NCI-H187 treated with DMSO at 0.1 percent for 48 hours (cell line): ENCODE results near the gene BBS1.
"Not testable (repeated sequence)": the region's sequence is repeated elsewhere in the genome, so short reads cannot be mapped to it uniquely, and the experiment has no call there.

Experiments used
- DNase-seq: peaks from one replicate; lab custom pipeline; 2025; lab: John Stamatoyannopoulos, UW

BBS1 gene

GRCh38 chr11:66579017-66579606 lies 68.7 kb downstream of the BBS1 start:
- no peak for DNase-seq

DNA sequence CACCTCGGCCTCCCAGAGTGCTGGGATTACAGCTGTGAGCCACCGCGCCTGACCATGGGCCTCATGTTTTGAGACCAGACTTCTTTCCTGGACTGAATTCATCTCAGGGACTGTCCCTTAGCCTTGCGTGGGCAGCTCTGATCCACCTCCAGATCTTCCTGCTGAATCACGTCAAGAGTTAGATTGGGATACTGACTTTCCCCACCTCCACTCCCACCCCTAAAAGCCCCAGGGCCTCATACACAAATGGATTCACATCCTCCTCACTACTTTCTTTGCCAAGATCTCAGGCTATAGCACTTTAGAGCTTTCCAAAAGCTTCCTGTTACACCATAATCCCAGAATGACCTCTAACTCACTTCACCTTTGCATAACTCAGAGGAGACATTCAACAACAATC lies 70.4 kb downstream of the BBS1 start:
- no peak for DNase-seq

DNA sequence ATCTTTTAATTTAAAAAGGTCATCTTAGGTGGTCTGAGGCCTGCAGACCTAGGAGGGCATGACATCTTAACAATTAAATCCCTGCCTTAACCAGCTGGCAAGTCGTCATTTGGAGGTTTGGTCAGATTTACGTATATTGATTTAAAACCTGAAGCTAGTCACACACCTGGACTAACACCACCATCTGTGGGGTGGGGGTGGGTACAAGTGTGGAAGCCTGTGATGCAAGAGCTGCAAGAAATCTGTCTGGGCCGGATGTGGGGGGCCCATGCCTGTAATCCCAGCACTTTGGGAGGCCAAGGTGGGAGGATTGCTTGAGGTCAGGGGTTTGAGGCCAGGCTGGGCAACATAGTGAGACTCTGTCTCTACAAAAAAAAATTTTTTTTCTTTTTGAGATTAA lies 70.8 kb downstream of the BBS1 start:
- DNase-seq, result no peak

GRCh38 chr11:66582565-66583147 lies 72.2 kb downstream of the BBS1 start:
- not testable (repeated sequence) for DNase-seq
